SJCRH30 (cell line): Measurements from ENCODE around the gene CDR2. TPM values are rescaled to one million over a fixed set of nuclear protein-coding genes. Genes with fewer than 3 reads are reported as not detected.

Experiments used
- DNase-seq, 2 experiments: peaks; one replicate each; pipeline ENCODE4 v3.0.0-alpha.2; 2015 to 2020
- H3K27ac ChIP-seq: fragments of 250-450 bp; sonication (Bioruptor Pico); 2 replicates; pipeline ENCODE4 v1.5.1; 2020; ENCODE audit warnings: mild to moderate bottlenecking, moderate library complexity
- H3K27me3 ChIP-seq: fragments of 250-450 bp; sonication (Bioruptor Pico); 2 replicates; pipeline ENCODE4 v1.5.1; 2020; ENCODE audit warnings: mild to moderate bottlenecking, moderate library complexity
- H3K36me3 ChIP-seq: fragments of 250-450 bp; sonication (Bioruptor Pico); 2 replicates; pipeline ENCODE4 v1.5.1; 2020; ENCODE audit warnings: mild to moderate bottlenecking, moderate library complexity
- H3K4me1 ChIP-seq: fragments of 250-450 bp; sonication (Bioruptor Pico); 2 replicates; pipeline ENCODE4 v1.5.1; 2020; ENCODE audit warnings: mild to moderate bottlenecking, moderate library complexity
- H3K4me3 ChIP-seq: fragments of 250-450 bp; sonication (Bioruptor Pico); 2 replicates; pipeline ENCODE4 v1.5.1; 2020; ENCODE audit warnings: mild to moderate bottlenecking, moderate library complexity
- H3K9me3 ChIP-seq: fragments of 250-450 bp; sonication (Bioruptor Pico); replicated peaks from 2 replicates; pipeline ENCODE4 v1.5.1; 2020; ENCODE audit warnings: mild to moderate bottlenecking, moderate library complexity
- total RNA-seq: library from RNA; depleted of rRNA; stranded (reverse); fragments of >200 nt; shearing (Covaris generic); gene quantifications from 2 replicates; pipeline ENCODE4 v1.2.3, GENCODE V29; 2014

The CDR2 gene
- total RNA-seq, 1 experiment from 2014 or later: 20.1 TPM

GRCh38 chr16:22388101-22388644 is 13.8 kb upstream of the CDR2 start:
- H3K27me3 ChIP-seq: no peaks in the 10 kb centered on the region
- no peaks in the 10 kb centered on the region for H3K36me3 ChIP-seq
- no peaks in the 10 kb centered on the region for H3K9me3 ChIP-seq
- no peak for DNase-seq
- peaks cover 9% of the 10 kb centered on the region for H3K4me1 ChIP-seq
- H3K4me3 ChIP-seq: no peak overlapping the region
- H3K27ac ChIP-seq: no peak overlapping the region

GRCh38 chr16:22386976-22387375 is 12.6 kb upstream of the CDR2 start:
- Histone ChIP-seq H3K36me3 (no peaks in the 10 kb centered on the region), H3K27ac (peak overlapping the region; percentile 21; the same call in 1 of the 2 replicates), H3K4me3 (peak overlapping the region; percentile 27), H3K9me3 (no peaks in the 10 kb centered on the region), H3K27me3 (no peaks in the 10 kb centered on the region), H3K4me1 (peaks cover 9% of the 10 kb centered on the region)
- DNase-seq: peak; percentile 20 to 72

- Histone ChIP-seq H3K9me3 (no peaks in the 10 kb centered on the region), H3K27ac (no peak overlapping the region), H3K4me1 (peaks cover 9% of the 10 kb centered on the region), H3K4me3 (no peak overlapping the region), H3K36me3 (no peaks in the 10 kb centered on the region), H3K27me3 (no peaks in the 10 kb centered on the region)
- no peak for DNase-seq
These were observed 10.8 kb upstream of the CDR2 start for GRCh38 chr16:22385196-22385595.

- no peak for DNase-seq
- H3K36me3 ChIP-seq: no peaks in the 10 kb centered on the region
- H3K4me3 ChIP-seq: no peak overlapping the region
- no peaks in the 10 kb centered on the region for H3K27me3 ChIP-seq
- H3K9me3 ChIP-seq: no peaks in the 10 kb centered on the region
- no peak overlapping the region for H3K27ac ChIP-seq
- peaks cover 9% of the 10 kb centered on the region for H3K4me1 ChIP-seq
These were observed 9.4 kb upstream of the CDR2 start for GRCh38 chr16:22383827-22384226.

GRCh38 chr16:22381392-22381791 is 7.0 kb upstream of the CDR2 start:
- Histone ChIP-seq H3K36me3 (no peaks in the 10 kb centered on the region), H3K4me3 (no peak overlapping the region), H3K27me3 (no peaks in the 10 kb centered on the region), H3K27ac (no peak overlapping the region), H3K4me1 (no peaks in the 10 kb centered on the region), H3K9me3 (no peaks in the 10 kb centered on the region)
- no peak for DNase-seq

- Histone ChIP-seq H3K27ac (no peak overlapping the region), H3K9me3 (no peaks in the 10 kb centered on the region), H3K27me3 (no peaks in the 10 kb centered on the region), H3K4me3 (no peak overlapping the region), H3K4me1 (no peaks in the 10 kb centered on the region), H3K36me3 (no peaks in the 10 kb centered on the region)
- DNase-seq: no peak
These were observed 6.1 kb upstream of the CDR2 start for GRCh38 chr16:22380529-22380928.

- Histone ChIP-seq H3K4me1 (no peaks in the 10 kb centered on the region), H3K4me3 (no peak overlapping the region), H3K36me3 (no peaks in the 10 kb centered on the region), H3K9me3 (no peaks in the 10 kb centered on the region), H3K27ac (no peak overlapping the region), H3K27me3 (no peaks in the 10 kb centered on the region)
- no peak for DNase-seq
These were observed 5.2 kb upstream of the CDR2 start for GRCh38 chr16:22379656-22380055.

- no peaks in the 10 kb centered on the region for H3K9me3 ChIP-seq
- H3K4me1 ChIP-seq: peaks cover 9% of the 10 kb centered on the region
- no peaks in the 10 kb centered on the region for H3K27me3 ChIP-seq
- H3K27ac ChIP-seq: no peak overlapping the region
- H3K4me3 ChIP-seq: no peak overlapping the region
- no peak for DNase-seq
- H3K36me3 ChIP-seq: no peaks in the 10 kb centered on the region
These were observed 1.7 kb upstream of the CDR2 start for GRCh38 chr16:22375963-22376640.

GRCh38 chr16:22375117-22375962 is 921 bp upstream of the CDR2 start:
- Histone ChIP-seq H3K27ac (peak overlapping the region; percentile 47; the same call in 1 of the 2 replicates), H3K4me3 (peak overlapping the region; percentile 66), H3K27me3 (no peaks in the 10 kb centered on the region), H3K4me1 (peaks cover 11% of the 10 kb centered on the region), H3K36me3 (no peaks in the 10 kb centered on the region), H3K9me3 (no peaks in the 10 kb centered on the region)
- DNase-seq: no peak

GRCh38 chr16:22373662-22374310 is 633 bp downstream of the CDR2 start:
- peak; percentile 43 to 50 for DNase-seq
- Histone ChIP-seq H3K9me3 (no peaks in the 10 kb centered on the region), H3K36me3 (no peaks in the 10 kb centered on the region), H3K27ac (peak overlapping the region; percentile 47), H3K4me1 (peaks cover 25% of the 10 kb centered on the region), H3K4me3 (peak overlapping the region; percentile 66), H3K27me3 (no peaks in the 10 kb centered on the region)

- peak overlapping the region; percentile 66 for H3K4me3 ChIP-seq
- no peaks in the 10 kb centered on the region for H3K9me3 ChIP-seq
- no peak overlapping the region for H3K27ac ChIP-seq
- no peak for DNase-seq
- H3K4me1 ChIP-seq: peaks cover 27% of the 10 kb centered on the region
- H3K27me3 ChIP-seq: no peaks in the 10 kb centered on the region
- H3K36me3 ChIP-seq: no peaks in the 10 kb centered on the region
These were observed 1.3 kb downstream of the CDR2 start for GRCh38 chr16:22372882-22373661.

- H3K36me3 ChIP-seq: peaks cover 4% of the 10 kb centered on the region
- no peaks in the 10 kb centered on the region for H3K27me3 ChIP-seq
- H3K4me1 ChIP-seq: peaks cover 27% of the 10 kb centered on the region
- H3K4me3 ChIP-seq: no peak overlapping the region
- DNase-seq: no peak
- H3K9me3 ChIP-seq: no peaks in the 10 kb centered on the region
- no peak overlapping the region for H3K27ac ChIP-seq
These were observed 4.2 kb downstream of the CDR2 start for GRCh38 chr16:22370038-22370820.

GRCh38 chr16:22369221-22369811 is 5.1 kb downstream of the CDR2 start:
- peaks cover 4% of the 10 kb centered on the region for H3K36me3 ChIP-seq
- H3K9me3 ChIP-seq: no peaks in the 10 kb centered on the region
- DNase-seq: peak in 1 of 2 experiments; percentile 60
- H3K27me3 ChIP-seq: no peaks in the 10 kb centered on the region
- peaks cover 27% of the 10 kb centered on the region for H3K4me1 ChIP-seq
- no peak overlapping the region for H3K4me3 ChIP-seq
- no peak overlapping the region for H3K27ac ChIP-seq
